Cerebellar cortex (tissue), 1 donor: ENCODE measurements around the gene RNU2-1.
"Not testable (repeated sequence)": the region's sequence is repeated elsewhere in the genome, so short reads cannot be mapped to it uniquely, and the experiment has no call there.

Experiments
- DNase-seq: peaks from one replicate; pipeline ENCODE4 v3.0.0-alpha.2; 2015; ENCODE audit warnings: low spot score

RNU2-1 gene

DNA sequence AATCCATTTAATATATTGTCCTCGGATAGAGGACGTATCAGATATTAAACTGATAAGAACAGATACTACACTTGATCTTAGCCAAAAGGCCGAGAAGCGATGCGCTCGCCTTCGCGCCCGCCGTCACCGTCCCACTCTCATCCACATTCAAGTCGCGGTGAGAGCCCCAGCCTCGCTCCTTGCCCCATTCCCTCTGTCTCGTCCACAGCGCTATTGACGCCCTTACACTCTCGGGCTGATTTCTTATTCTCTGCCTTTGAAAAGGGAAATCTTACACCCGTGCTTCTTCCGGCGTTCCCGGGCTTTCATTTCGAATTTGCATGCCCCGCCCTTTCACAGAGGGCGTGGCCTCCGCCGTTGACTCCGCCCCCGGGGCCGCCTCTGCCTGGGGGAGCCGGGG is at the start of gene RNU2-1:
RNU2-1 (minus strand) TSS at position 101 of the 400 bp plus-strand sequence.
- DNase-seq, result not testable (repeated sequence)

DNA sequence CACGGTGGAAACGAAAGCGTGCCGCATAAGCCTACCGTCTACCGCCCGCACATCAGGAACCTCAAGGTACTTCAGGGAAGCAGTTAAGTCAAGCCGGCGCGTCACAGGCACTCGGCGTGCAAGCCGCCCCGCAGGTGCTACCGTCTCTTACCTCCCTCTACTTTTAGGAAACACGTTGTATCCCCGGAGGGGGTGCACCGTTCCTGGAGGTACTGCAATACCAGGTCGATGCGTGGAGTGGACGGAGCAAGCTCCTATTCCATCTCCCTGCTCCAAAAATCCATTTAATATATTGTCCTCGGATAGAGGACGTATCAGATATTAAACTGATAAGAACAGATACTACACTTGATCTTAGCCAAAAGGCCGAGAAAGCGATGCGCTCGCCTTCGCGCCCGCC is 39.1 kb upstream of the RNU2-1 start:
- DNase-seq, result not testable (repeated sequence)

- not testable (repeated sequence) for DNase-seq
These were observed 38.7 kb upstream of the RNU2-1 start for GRCh38 chr17:43272483-43272882.

DNA sequence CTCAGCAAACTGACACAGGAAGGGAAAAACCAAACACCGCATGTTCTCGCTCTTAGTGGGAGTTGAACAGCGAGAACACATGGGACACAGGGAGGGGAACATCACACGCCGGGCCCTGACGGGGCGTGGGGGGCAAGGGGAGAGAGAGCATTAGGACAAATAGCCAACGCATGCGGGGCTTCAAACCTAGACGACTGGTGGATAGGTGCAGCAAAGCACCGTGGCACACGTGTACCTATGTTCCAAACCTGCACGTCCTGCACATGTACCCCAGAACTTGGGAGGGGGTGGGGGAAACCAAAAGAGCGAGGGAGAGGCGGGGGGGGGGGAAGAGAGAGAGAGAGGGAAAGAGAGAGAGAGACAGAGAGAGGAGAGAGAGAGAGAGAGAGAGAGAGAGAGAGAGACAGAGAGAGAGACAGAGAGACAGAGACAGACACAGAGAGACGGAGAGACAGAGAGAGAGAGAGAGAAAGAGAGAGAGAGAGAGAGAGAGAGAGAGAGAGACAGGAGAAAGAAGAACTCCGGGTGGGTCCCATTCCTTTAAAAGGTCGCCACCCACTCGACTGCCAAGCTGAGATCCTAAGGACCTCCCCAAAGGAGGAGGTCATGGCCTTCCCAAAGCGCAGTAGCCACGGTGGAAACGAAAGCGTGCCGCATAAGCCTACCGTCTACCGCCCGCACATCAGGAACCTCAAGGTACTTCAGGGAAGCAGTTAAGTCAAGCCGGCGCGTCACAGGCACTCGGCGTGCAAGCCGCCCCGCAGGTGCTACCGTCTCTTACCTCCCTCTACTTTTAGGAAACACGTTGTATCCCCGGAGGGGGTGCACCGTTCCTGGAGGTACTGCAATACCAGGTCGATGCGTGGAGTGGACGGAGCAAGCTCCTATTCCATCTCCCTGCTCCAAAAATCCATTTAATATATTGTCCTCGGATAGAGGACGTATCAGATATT is 37.1 kb upstream of the RNU2-1 start:
- DNase-seq, result not testable (repeated sequence)

GRCh38 chr17:43246456-43246855 is 12.7 kb upstream of the RNU2-1 start:
- DNase-seq, result not testable (repeated sequence)

DNA sequence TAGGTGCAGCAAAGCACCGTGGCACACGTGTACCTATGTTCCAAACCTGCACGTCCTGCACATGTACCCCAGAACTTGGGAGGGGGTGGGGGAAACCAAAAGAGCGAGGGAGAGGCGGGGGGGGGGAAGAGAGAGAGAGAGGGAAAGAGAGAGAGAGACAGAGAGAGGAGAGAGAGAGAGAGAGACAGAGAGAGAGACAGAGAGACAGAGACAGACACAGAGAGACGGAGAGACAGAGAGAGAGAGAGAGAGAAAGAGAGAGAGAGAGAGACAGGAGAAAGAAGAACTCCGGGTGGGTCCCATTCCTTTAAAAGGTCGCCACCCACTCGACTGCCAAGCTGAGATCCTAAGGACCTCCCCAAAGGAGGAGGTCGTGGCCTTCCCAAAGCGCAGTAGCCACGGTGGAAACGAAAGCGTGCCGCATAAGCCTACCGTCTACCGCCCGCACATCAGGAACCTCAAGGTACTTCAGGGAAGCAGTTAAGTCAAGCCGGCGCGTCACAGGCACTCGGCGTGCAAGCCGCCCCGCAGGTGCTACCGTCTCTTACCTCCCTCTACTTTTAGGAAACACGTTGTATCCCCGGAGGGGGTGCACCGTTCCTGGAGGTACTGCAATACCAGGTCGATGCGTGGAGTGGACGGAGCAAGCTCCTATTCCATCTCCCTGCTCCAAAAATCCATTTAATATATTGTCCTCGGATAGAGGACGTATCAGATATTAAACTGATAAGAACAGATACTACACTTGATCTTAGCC is 7.0 kb upstream of the RNU2-1 start:
- DNase-seq, result not testable (repeated sequence)

DNA sequence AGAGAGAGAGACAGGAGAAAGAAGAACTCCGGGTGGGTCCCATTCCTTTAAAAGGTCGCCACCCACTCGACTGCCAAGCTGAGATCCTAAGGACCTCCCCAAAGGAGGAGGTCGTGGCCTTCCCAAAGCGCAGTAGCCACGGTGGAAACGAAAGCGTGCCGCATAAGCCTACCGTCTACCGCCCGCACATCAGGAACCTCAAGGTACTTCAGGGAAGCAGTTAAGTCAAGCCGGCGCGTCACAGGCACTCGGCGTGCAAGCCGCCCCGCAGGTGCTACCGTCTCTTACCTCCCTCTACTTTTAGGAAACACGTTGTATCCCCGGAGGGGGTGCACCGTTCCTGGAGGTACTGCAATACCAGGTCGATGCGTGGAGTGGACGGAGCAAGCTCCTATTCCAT is 5.8 kb upstream of the RNU2-1 start:
- DNase-seq, result not testable (repeated sequence)

GRCh38 chr17:43233263-43233662 is 514 bp downstream of the RNU2-1 start:
- DNase-seq, result not testable (repeated sequence)

GRCh38 chr17:43232021-43232699 is 1.6 kb downstream of the RNU2-1 start:
- DNase-seq, result not testable (repeated sequence)

- not testable (repeated sequence) for DNase-seq
These were observed 2.4 kb downstream of the RNU2-1 start for GRCh38 chr17:43231205-43232020.

DNA sequence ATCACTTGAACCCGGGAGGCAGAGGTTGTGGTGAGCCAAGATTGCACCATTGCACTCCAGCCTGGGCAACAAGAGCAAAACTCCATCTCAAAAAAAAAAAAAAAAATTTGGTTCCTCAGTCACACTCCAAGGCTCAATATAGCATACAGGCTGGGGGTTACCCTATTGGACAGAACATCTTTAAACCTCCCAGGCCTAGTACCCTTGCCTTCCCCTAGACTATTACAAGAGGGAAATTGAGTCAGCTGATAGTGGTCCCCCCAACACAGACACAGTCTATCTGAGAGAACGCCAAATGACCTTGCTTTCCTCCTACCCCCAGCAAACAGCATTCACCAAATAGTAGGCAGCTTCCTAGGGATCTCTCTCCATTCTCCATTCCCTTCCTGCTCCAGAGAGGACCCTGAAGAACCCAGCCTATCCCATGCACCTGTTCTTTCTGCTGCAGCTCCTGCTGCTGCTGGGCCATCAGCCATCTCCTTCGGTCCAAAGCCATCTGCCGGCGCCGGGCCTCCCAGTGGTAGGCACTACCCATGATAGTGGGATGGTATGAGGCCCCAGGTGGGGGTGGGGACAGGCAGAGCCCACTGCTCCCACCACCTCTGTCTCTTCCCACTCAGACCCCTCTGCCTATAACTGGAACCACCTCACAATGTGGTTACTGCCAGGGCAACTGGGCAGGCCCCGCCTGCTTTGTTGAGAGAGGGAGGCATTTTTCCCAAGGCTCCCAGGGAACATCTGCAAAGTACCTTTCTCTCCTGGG is 5.6 kb downstream of the RNU2-1 start, which contains the start of gene CCDC200:
CCDC200 (minus strand) TSS at position 604 of the 763 bp plus-strand sequence; CDS start at position 535, 69 bp downstream.
- not testable (repeated sequence) for DNase-seq

DNA sequence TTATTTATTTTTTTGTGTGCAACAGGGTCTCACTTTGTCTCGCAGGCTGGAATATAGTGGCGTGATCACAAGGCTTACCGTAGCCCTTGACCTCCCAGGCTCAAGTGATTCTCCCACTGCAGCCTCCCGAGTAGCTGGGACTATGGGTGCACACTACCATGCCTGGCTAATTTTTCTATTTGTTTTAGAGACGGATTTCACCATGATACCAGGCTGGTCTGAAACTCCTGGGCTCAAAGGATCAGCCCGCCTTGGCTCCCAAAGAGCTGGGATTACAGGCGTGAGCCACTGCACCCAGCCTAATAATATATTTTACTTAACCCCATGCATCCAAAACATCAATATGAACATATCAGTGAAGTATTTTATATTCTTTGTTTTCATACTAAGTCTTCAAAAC is 7.4 kb downstream of the RNU2-1 start:
- no peak for DNase-seq

- no peak for DNase-seq
These were observed 9.6 kb downstream of the RNU2-1 start for GRCh38 chr17:43224146-43224705.

GRCh38 chr17:43220511-43221125 is 13.2 kb downstream of the RNU2-1 start:
- DNase-seq, result no peak

GRCh38 chr17:43219746-43220380 is 13.9 kb downstream of the RNU2-1 start:
- no peak for DNase-seq

GRCh38 chr17:43219001-43219400 is 14.8 kb downstream of the RNU2-1 start:
- no peak for DNase-seq

DNA sequence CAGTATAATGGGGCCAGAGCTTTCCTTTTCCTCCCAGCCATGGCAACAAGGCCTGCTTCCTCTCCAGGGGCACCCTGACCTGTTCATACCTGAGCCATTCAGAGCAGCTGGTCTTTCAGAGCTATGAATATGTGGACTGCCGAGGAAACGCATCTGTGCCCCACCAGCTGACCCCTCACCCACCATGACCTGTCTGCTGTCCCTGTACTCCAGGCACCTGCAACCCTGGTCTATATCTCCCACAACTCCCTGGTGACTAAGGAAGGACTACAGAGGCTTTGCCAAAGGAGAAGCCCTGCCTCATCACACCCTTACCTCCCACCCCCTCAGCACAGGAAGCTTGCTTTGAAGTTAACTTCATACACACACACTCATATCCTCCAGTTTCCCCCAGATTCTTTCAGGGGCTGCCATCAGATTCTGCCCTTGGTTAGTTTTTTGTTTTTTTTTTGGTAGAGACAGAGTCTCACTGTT is 16.1 kb downstream of the RNU2-1 start:
- no peak for DNase-seq

GRCh38 chr17:43216762-43217613 is 16.8 kb downstream of the RNU2-1 start:
- no peak for DNase-seq
